GM23248 (cell line): Measurements from ENCODE around the gene MAGEB1. TPM values are rescaled to one million over a fixed set of nuclear protein-coding genes. Genes with fewer than 3 reads are reported as not detected.

Experiments
- DNase-seq: peaks from one replicate; pipeline ENCODE4 v3.0.0-alpha.2; 2015
- H2AFZ ChIP-seq: fragments of 200-600 bp; sonication (generic); 2 replicates; pipeline ENCODE4 v1.6.1; 2016; ENCODE audit warnings: antibody characterized with exemption
- H3F3A ChIP-seq: fragments of 200-600 bp; sonication (generic); 2 replicates; pipeline ENCODE4 v1.6.1; 2016; ENCODE audit warnings: mild to moderate bottlenecking, antibody characterized with exemption, mixed run types; ENCODE audit not compliant: insufficient read depth
- H3K27ac ChIP-seq: fragments of 200-600 bp; sonication (generic); 2 replicates; pipeline ENCODE4 v1.5.1; 2016; ENCODE audit warnings: mild to moderate bottlenecking
- H3K27me3 ChIP-seq: fragments of 200-600 bp; sonication (generic); replicated peaks from 2 replicates; pipeline ENCODE4 v1.6.1; 2016; ENCODE audit warnings: mild to moderate bottlenecking; ENCODE audit not compliant: insufficient read depth
- H3K36me3 ChIP-seq: fragments of 200-600 bp; sonication (generic); 2 replicates; pipeline ENCODE4 v1.6.1; 2016; ENCODE audit warnings: low read depth, mild to moderate bottlenecking
- H3K4me1 ChIP-seq: fragments of 200-600 bp; sonication (generic); 2 replicates; pipeline ENCODE4 v1.6.1; 2016; ENCODE audit warnings: mild to moderate bottlenecking; ENCODE audit not compliant: insufficient read depth
- H3K4me2 ChIP-seq: fragments of 200-600 bp; sonication (generic); one replicate; pipeline ENCODE4 v1.6.1; 2016; ENCODE audit warnings: mild to moderate bottlenecking; ENCODE audit not compliant: unreplicated experiment
- H3K4me3 ChIP-seq: fragments of 200-600 bp; sonication (generic); 2 replicates; pipeline ENCODE4 v1.5.1; 2016; ENCODE audit warnings: mild to moderate bottlenecking
- H3K79me2 ChIP-seq: fragments of 200-600 bp; sonication (generic); 2 replicates; pipeline ENCODE4 v1.6.1; 2016; ENCODE audit warnings: mild to moderate bottlenecking; ENCODE audit not compliant: insufficient read depth
- H3K9ac ChIP-seq: fragments of 200-600 bp; sonication (generic); 2 replicates; pipeline ENCODE4 v1.6.1; 2016; ENCODE audit warnings: mild to moderate bottlenecking
- H3K9me2 ChIP-seq: fragments of 200-600 bp; sonication (generic); 2 replicates; pipeline ENCODE4 v1.6.1; 2016; ENCODE audit warnings: mixed run types, mild to moderate bottlenecking, moderate library complexity; ENCODE audit not compliant: insufficient read depth
- H3K9me3 ChIP-seq: fragments of 200-600 bp; sonication (generic); one replicate; pipeline ENCODE4 v1.6.1; 2017; ENCODE audit warnings: low read depth
- H4K20me1 ChIP-seq: fragments of 200-600 bp; sonication (generic); 2 replicates; pipeline ENCODE4 v1.6.0; 2016; ENCODE audit not compliant: insufficient read depth
- EZH2 ChIP-seq: fragments of 200-600 bp; sonication (generic); IDR thresholded peaks from 2 replicates; pipeline ENCODE4 v1.6.1; 2018; ENCODE audit warnings: antibody characterized with exemption, mild to moderate bottlenecking; ENCODE audit not compliant: insufficient read depth, poor library complexity, severe bottlenecking
- EZH2phosphoT487 ChIP-seq: fragments of 200-600 bp; sonication (generic); IDR thresholded peaks from 2 replicates; pipeline ENCODE4 v1.6.1; 2018; ENCODE audit warnings: antibody characterized with exemption, moderate library complexity, mild to moderate bottlenecking, low read depth; ENCODE audit not compliant: insufficient read depth
- WGBS, 2 experiments: methylation state at CpG; one replicate each; pipeline ENCODE4 v1.1.6; 2015 to 2017; ENCODE audit warnings: low lambda C conversion rate in 2 of 2, low coverage in 1 of 2; ENCODE audit errors: missing lambda C conversion rate in 2 of 2; 5-methylcytosine and 5-hydroxymethylcytosine counted together
- in situ Hi-C: fragments of 300-500 bp; cut with MboI; formaldehyde crosslinking; loops from 2 replicates; pipeline ENCODE4 v1.15.0; 2020
- polyA plus RNA-seq: library from polyadenylated mRNA; unstranded; fragments of >200 nt; fragmentation: Nextera tagmentation; extraction: Ambion mirVana; gene quantifications from 2 replicates; pipeline ENCODE4 v1.2.1, GENCODE V29; 2016
- total RNA-seq: library from RNA; depleted of rRNA; stranded (reverse); fragments of >200 nt; shearing (Covaris generic); gene quantifications from 2 replicates; pipeline ENCODE4 v1.2.3, GENCODE V29; 2014

Gene MAGEB1
- total and polyA plus RNA-seq, 2 experiments from 2014 or later = not detected

DNA sequence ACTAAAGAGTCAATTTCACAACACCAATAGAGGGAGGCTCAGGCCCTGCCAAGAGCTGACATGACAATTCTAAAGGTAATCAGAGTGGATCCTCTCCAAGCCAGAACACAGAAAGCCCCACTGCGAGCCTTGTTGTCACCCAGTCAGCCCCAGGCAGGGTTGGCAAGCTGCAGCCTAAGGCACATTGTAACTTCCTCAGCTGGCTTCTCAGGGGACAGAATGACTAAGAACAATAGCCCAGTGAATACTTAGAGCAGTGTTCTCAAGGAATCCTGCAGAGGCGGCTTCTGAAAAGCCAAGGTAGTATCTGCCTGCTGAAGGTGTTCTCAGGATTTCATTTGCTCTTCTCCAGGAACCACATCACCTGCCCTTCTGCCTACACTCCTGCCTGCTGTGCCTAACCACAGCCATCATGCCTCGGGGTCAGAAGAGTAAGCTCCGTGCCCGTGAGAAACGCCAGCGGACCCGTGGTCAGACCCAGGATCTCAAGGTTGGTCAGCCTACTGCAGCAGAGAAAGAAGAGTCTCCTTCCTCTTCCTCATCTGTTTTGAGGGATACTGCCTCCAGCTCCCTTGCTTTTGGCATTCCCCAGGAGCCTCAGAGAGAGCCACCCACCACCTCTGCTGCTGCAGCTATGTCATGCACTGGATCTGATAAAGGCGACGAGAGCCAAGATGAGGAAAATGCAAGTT, 5.1 kb upstream of the MAGEB1 start, which contains the start of gene MAGEB4:
Gene MAGEB4 (plus strand): TSS at position 277 of the 692 bp plus-strand sequence. CDS start 136 bp downstream, at position 413.
- Histone ChIP-seq H3K9me2 (no peaks in the 10 kb centered on the region), H3K27me3 (no peaks in the 10 kb centered on the region), H3K4me3 (no peak within 1 kb of the TSS), H3K4me2 (no peak within 1 kb of the TSS), H3K4me1 (no peaks in the 10 kb centered on the region), H3K9ac (no peak within 1 kb of the TSS), H3K36me3 (no peaks in the 10 kb centered on the region), H2AFZ (no peak within 1 kb of the TSS), H3K27ac (no peak within 1 kb of the TSS), H4K20me1 (no peaks in the 10 kb centered on the region), H3F3A (no peaks in the 10 kb centered on the region), H3K9me3 (no peaks in the 10 kb centered on the region), H3K79me2 (no peaks in the 10 kb centered on the region)
- 76% methylated on average over 9 to 10 of the region's 10 CpGs for WGBS, 2 experiments
- no peak for DNase-seq
- no peak for TF ChIP-seq EZH2
- no peak for TF ChIP-seq EZH2phosphoT487
- in situ Hi-C loops = no loop called here

DNA sequence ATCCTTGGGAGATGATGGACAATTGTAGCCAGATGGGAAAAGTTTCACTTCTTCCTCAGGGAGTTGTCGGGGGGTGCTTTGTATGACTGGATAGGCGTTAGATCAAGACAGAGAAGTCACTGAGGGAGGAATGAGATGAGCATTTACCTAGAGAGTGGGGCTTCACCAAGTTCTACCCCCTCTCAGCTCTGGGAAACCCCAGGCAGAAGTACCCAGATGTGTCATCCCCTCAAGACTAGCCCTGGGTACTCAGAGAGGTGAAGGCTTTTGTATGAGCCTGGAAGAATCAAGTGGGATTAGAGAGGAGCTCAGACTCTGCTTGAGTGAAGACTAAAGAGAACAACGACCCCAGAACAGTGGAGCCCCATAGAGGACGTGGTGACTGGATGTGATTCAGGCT, 1.9 kb downstream of the MAGEB1 start:
- in situ Hi-C loops = no loop called here
- H3K9me3 ChIP-seq = no peaks in the 10 kb centered on the region
- no peaks in the 10 kb centered on the region for H3K79me2 ChIP-seq
- no peaks in the 10 kb centered on the region for H3K36me3 ChIP-seq
- no peak for DNase-seq
- TF ChIP-seq EZH2 (no peak), EZH2phosphoT487 (no peak)
- H4K20me1 ChIP-seq = no peaks in the 10 kb centered on the region
- no peaks in the 10 kb centered on the region for H3K9me2 ChIP-seq
- no peak overlapping the region for H3K4me3 ChIP-seq
- H3K4me1 ChIP-seq = no peaks in the 10 kb centered on the region
- 24 to 34% methylated on average over 4 of the region's 4 CpGs for WGBS, 2 experiments
- no peak overlapping the region for H2AFZ ChIP-seq
- no peak overlapping the region for H3K9ac ChIP-seq
- H3K27me3 ChIP-seq = no peaks in the 10 kb centered on the region
- H3K27ac ChIP-seq = no peak overlapping the region
- H3K4me2 ChIP-seq = no peak overlapping the region
- H3F3A ChIP-seq = no peaks in the 10 kb centered on the region

DNA sequence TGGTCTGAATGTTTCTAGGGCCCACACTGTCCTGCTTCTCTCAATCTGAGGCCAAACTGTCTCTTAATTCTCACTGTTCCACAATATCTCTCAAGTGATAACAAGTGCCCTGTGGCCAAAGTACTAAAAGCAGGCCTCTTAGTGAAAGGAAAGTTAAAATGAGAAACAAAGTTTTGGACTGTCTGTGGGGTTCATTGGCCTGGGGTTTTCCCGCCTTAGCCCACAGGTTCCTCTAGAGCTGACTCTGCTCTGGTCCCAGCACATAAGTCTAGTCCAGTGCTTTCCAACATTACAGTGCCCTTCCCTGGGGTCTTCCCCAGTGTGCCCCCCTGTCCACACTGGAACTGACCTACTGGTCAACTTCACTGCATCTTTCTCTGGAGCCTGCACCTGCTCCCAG, 6.3 kb downstream of the MAGEB1 start:
- Histone ChIP-seq H3K9me3 (no peaks in the 10 kb centered on the region), H3K9ac (no peak overlapping the region), H3K27ac (no peak overlapping the region), H3K27me3 (no peaks in the 10 kb centered on the region), H3K4me2 (no peak overlapping the region), H2AFZ (no peak overlapping the region), H3F3A (no peaks in the 10 kb centered on the region), H3K4me1 (no peaks in the 10 kb centered on the region), H3K9me2 (no peaks in the 10 kb centered on the region), H3K79me2 (no peaks in the 10 kb centered on the region), H3K36me3 (no peaks in the 10 kb centered on the region), H3K4me3 (no peak overlapping the region), H4K20me1 (no peaks in the 10 kb centered on the region)
- TF ChIP-seq EZH2 = no peak
- no peak for TF ChIP-seq EZH2phosphoT487
- in situ Hi-C loops = no loop called here
- DNase-seq = no peak
- WGBS, 2 experiments = 25% methylated on average over 1 of the region's 1 CpG; no CpG with 5 or more reads in 1 of the 2 experiments

DNA sequence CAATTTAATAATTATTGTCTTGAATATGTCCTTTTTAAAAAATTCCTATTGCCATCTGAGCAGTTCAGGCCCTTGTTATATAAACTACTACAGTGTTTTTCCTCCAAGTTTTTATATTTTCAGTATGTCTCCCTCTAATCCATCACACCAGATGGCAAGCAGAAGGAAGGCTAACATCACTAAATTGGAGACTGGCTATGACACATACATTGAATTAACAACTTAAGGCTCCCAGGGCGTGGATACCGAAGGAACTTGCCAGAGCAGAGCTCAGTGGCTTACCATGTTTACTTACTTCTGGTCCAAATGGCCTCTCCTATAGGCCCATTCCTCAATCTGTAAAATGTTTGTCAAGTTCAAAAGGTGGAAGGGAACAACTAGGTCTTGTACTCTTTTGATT, 13.0 kb downstream of the MAGEB1 start:
- Histone ChIP-seq H3K4me3 (no peak overlapping the region), H3K36me3 (no peaks in the 10 kb centered on the region), H3K27me3 (no peaks in the 10 kb centered on the region), H3K9ac (no peak overlapping the region), H3K9me3 (no peaks in the 10 kb centered on the region), H4K20me1 (no peaks in the 10 kb centered on the region), H3K9me2 (no peaks in the 10 kb centered on the region), H2AFZ (no peak overlapping the region), H3K4me2 (no peak overlapping the region), H3K79me2 (no peaks in the 10 kb centered on the region), H3K4me1 (no peaks in the 10 kb centered on the region), H3F3A (no peaks in the 10 kb centered on the region), H3K27ac (no peak overlapping the region)
- no peak for DNase-seq
- TF ChIP-seq EZH2 = no peak
- TF ChIP-seq EZH2phosphoT487 = no peak
- in situ Hi-C loops = no loop called here
- WGBS, 2 experiments = 10 to 19% methylated on average over 2 of the region's 2 CpGs
